ENCODE results near the gene PRKCA.

PRKCA gene

GRCh38 chr17:66526827-66527226 is 224.4 kb downstream of the PRKCA start:
- no peak overlapping the region for H3K27ac ChIP-seq
- no peak for TF ChIP-seq CTCF (conservative IDR thresholded peaks at IDR 0.05; ENCODE audit: low read depth)
- CTCF ChIA-PET: interaction anchor here (0.6 kb wide), 1 partner anchor 50 kb away, joined by 4 read pairs; no protein-coding TSS in a partner anchor

GRCh38 chr17:66527335-66527734 is 224.9 kb downstream of the PRKCA start:
- ChIA-PET POLR2A (ENCODE audit: low non-redundant PET) (no interaction called here), CTCF (interaction anchor here (0.6 kb wide), 1 partner anchor 1499 kb away, joined by 7 read pairs; no protein-coding TSS in a partner anchor)
- TF ChIP-seq CTCF (conservative IDR thresholded peaks at IDR 0.05; ENCODE audit: low read depth): no peak
- no peak overlapping the region for H3K27ac ChIP-seq
- no peak for DNase-seq (ENCODE audit: low spot score)

More at GRCh38 chr17:66526827-66527226, 224.4 kb downstream of the PRKCA start:
- POLR2A ChIA-PET (ENCODE audit: low non-redundant PET): no interaction called here
- DNase-seq (ENCODE audit: low spot score): no peak

GRCh38 chr17:66531851-66532295 is 229.5 kb downstream of the PRKCA start:
- no peak overlapping the region for H3K27ac ChIP-seq
- no peak for DNase-seq (ENCODE audit: low spot score)
- no peak for TF ChIP-seq CTCF (conservative IDR thresholded peaks at IDR 0.05; ENCODE audit: low read depth)
- CTCF ChIA-PET: no interaction called here
- POLR2A ChIA-PET (ENCODE audit: low non-redundant PET): no interaction called here

GRCh38 chr17:66533572-66533971 is 231.2 kb downstream of the PRKCA start:
- H3K27ac ChIP-seq: no peak overlapping the region
- no peak for DNase-seq (ENCODE audit: low spot score)
- CTCF ChIA-PET: no interaction called here
- no peak for TF ChIP-seq CTCF (conservative IDR thresholded peaks at IDR 0.05; ENCODE audit: low read depth)
- POLR2A ChIA-PET (ENCODE audit: low non-redundant PET): no interaction called here

GRCh38 chr17:66533986-66534385 is 231.6 kb downstream of the PRKCA start:
- no peak for DNase-seq (ENCODE audit: low spot score)
- POLR2A ChIA-PET (ENCODE audit: low non-redundant PET): no interaction called here
- CTCF ChIA-PET: no interaction called here
- TF ChIP-seq CTCF (conservative IDR thresholded peaks at IDR 0.05; ENCODE audit: low read depth): no peak
- no peak overlapping the region for H3K27ac ChIP-seq

- no peak for DNase-seq (ENCODE audit: low spot score)
- ChIA-PET POLR2A (ENCODE audit: low non-redundant PET) (no interaction called here), CTCF (no interaction called here)
- H3K27ac ChIP-seq: no peak overlapping the region
- TF ChIP-seq CTCF (conservative IDR thresholded peaks at IDR 0.05; ENCODE audit: low read depth): no peak
Observed at GRCh38 chr17:66535611-66536010, 233.2 kb downstream of the PRKCA start.

- no peak for TF ChIP-seq CTCF (conservative IDR thresholded peaks at IDR 0.05; ENCODE audit: low read depth)
- DNase-seq (ENCODE audit: low spot score): no peak
- H3K27ac ChIP-seq: no peak overlapping the region
- ChIA-PET CTCF (interaction anchor here (0.5 kb wide), 1 partner anchor 11 kb away, joined by 3 read pairs; no protein-coding TSS in a partner anchor), POLR2A (ENCODE audit: low non-redundant PET) (no interaction called here)
Observed at GRCh38 chr17:66537502-66537901, 235.1 kb downstream of the PRKCA start.
